Esophagus muscularis mucosa (tissue), 4 donors: ENCODE measurements around the gene ABCF2. TPM values are rescaled to one million over a fixed set of nuclear protein-coding genes. Genes with fewer than 3 reads are reported as not detected.

Experiments
- DNase-seq: peaks from one replicate; pipeline ENCODE4 v3.0.0-alpha.2; 2017; ENCODE audit errors: extremely low spot score
- H3K27ac ChIP-seq, 4 donors: fragments of 200-600 bp; sonication (generic); replicated peaks in 1 of 4; 1 replicate in 3 of 4; 2 replicates in 1 of 4; pipeline ENCODE4 v1.5.1; 2016 to 2019; ENCODE audit warnings: mild to moderate bottlenecking in 1 of 4
- H3K27me3 ChIP-seq, 4 donors: fragments of 200-600 bp; sonication (generic); one replicate each; pipeline versions ENCODE4 v1.5.1 to v1.6.0; 2016 to 2019
- H3K36me3 ChIP-seq, 4 donors: fragments of 200-600 bp; sonication (generic); one replicate each; pipeline ENCODE4 v1.5.1; 2016 to 2019
- H3K4me1 ChIP-seq, 4 donors: fragments of 200-600 bp; sonication (generic); one replicate each; pipeline ENCODE4 v1.5.1; 2016 to 2019
- H3K4me3 ChIP-seq, 4 donors: fragments of 200-600 bp; sonication (generic); 1 replicate in 2 of 4; 2 replicates in 2 of 4; pipeline ENCODE4 v1.5.1; 2016 to 2019; ENCODE audit warnings: mild to moderate bottlenecking in 4 of 4, moderate library complexity in 1 of 4
- H3K9me3 ChIP-seq, 4 donors: fragments of 200-600 bp; sonication (generic); 1 replicate in 3 of 4; 2 replicates in 1 of 4; pipeline ENCODE4 v1.5.1; 2016 to 2019
- CTCF ChIP-seq, 3 experiments: fragments of 200-600 bp in 2 of 3; fragments of 450-650 bp in 1 of 3; sonication (generic) in 2 of 3; IDR thresholded peaks; one replicate each; pipeline ENCODE4 v1.5.1; 2017 to 2019; ENCODE audit warnings: antibody characterized with exemption in 3 of 3, mild to moderate bottlenecking in 2 of 3, moderate library complexity in 1 of 3
- EP300 ChIP-seq: sonication (generic); formaldehyde crosslinking; IDR thresholded peaks from one replicate; pipeline ENCODE4 v1.6.1; 2017; ENCODE audit warnings: antibody characterized with exemption
- POLR2A ChIP-seq: fragments of 450-650 bp; IDR thresholded peaks from one replicate; pipeline ENCODE4 v1.6.1; 2017; ENCODE audit warnings: antibody characterized with exemption, moderate library complexity, mild to moderate bottlenecking, low read depth
- POLR2AphosphoS5 ChIP-seq, 2 donors: sonication (generic); formaldehyde crosslinking; IDR thresholded peaks; one replicate each; pipeline ENCODE4 v1.6.1; 2017; ENCODE audit warnings: antibody characterized with exemption in 2 of 2
- WGBS: methylation state at CpG from one replicate; pipeline ENCODE4 v1.1.5; 2018; 5-methylcytosine and 5-hydroxymethylcytosine counted together
- intact Hi-C: fragments of 100-400 bp; cut with DNase I; formaldehyde crosslinking; loops from one replicate; pipeline ENCODE4 v1.15.1; 2023
- total RNA-seq, 4 donors: library from RNA; depleted of rRNA; stranded (reverse); fragments of >200 nt; gene quantifications; one replicate each; pipeline versions ENCODE4 v1.1.0 to v1.2.1, GENCODE V29; 2016

The ABCF2 gene
- total RNA-seq, 4 donors from 2014 or later, result 33.8 to 53.2 (median 39.0) TPM

GRCh38 chr7:151273651-151274390 is 46.8 kb upstream of the ABCF2 start:
- WGBS, result 73% methylated on average over 3 of the region's 9 CpGs
- TF ChIP-seq POLR2AphosphoS5 (IDR thresholded peaks at IDR 0.05) (no peak), POLR2A (no peak), CTCF (IDR thresholded peaks at IDR 0.05) (no peak), EP300 (no peak)
- DNase-seq, result no peak
- no peak overlapping the region for H3K27ac ChIP-seq
- H3K36me3 ChIP-seq, result peaks cover 0 to 8% (median 0%) of the 10 kb centered on the region in 4 donors
- H3K4me1 ChIP-seq, result peaks cover 5 to 48% (median 30%) of the 10 kb centered on the region in 4 donors
- intact Hi-C loops, result no loop called here
- H3K27me3 ChIP-seq, result no peaks in the 10 kb centered on the region
- no peaks in the 10 kb centered on the region for H3K9me3 ChIP-seq
- no peak overlapping the region for H3K4me3 ChIP-seq

- intact Hi-C loops, result no loop called here
- peak overlapping the region in 1 of 4 donors; percentile 7 for H3K27ac ChIP-seq
- no peak for DNase-seq
- H3K4me1 ChIP-seq, result peaks cover 5 to 47% (median 30%) of the 10 kb centered on the region in 4 donors
- no peak overlapping the region for H3K4me3 ChIP-seq
- WGBS, result 96% methylated on average over 5 of the region's 7 CpGs
- H3K27me3 ChIP-seq, result no peaks in the 10 kb centered on the region
- peaks cover 0 to 8% (median 0%) of the 10 kb centered on the region in 4 donors for H3K36me3 ChIP-seq
- TF ChIP-seq POLR2A, result no peak
- no peaks in the 10 kb centered on the region for H3K9me3 ChIP-seq
Observed at GRCh38 chr7:151272877-151273276, 45.9 kb upstream of the ABCF2 start.

- intact Hi-C loops, result no loop called here
- no peak for DNase-seq
- H3K4me1 ChIP-seq, result peaks cover 4 to 43% (median 26%) of the 10 kb centered on the region in 4 donors
- H3K4me3 ChIP-seq, result no peak overlapping the region
- TF ChIP-seq EP300, result no peak
- TF ChIP-seq POLR2A, result no peak
- TF ChIP-seq POLR2AphosphoS5 (IDR thresholded peaks at IDR 0.05), result no peak
- no peak for TF ChIP-seq CTCF (IDR thresholded peaks at IDR 0.05)
- WGBS, result 83% methylated on average over 10 of the region's 10 CpGs
- H3K9me3 ChIP-seq, result no peaks in the 10 kb centered on the region
- H3K36me3 ChIP-seq, result peaks cover 0 to 8% (median 0%) of the 10 kb centered on the region in 4 donors
- peak overlapping the region in 1 of 4 donors; percentile 7 for H3K27ac ChIP-seq
- H3K27me3 ChIP-seq, result no peaks in the 10 kb centered on the region
Observed at GRCh38 chr7:151272405-151272804, 45.4 kb upstream of the ABCF2 start.

GRCh38 chr7:151271699-151272355 is 44.8 kb upstream of the ABCF2 start:
- intact Hi-C loops, result no loop called here
- TF ChIP-seq EP300 (no peak), POLR2AphosphoS5 (IDR thresholded peaks at IDR 0.05) (peak; percentile 29 to 58)
- H3K36me3 ChIP-seq, result peaks cover 0 to 8% (median 0%) of the 10 kb centered on the region in 4 donors
- H3K4me3 ChIP-seq, result no peak overlapping the region
- peaks cover 0 to 38% (median 22%) of the 10 kb centered on the region in 4 donors for H3K4me1 ChIP-seq
- peak overlapping the region in 2 of 4 donors; percentile 7 to 13 for H3K27ac ChIP-seq
- H3K27me3 ChIP-seq, result no peaks in the 10 kb centered on the region
- DNase-seq, result no peak
- 59% methylated on average over 7 of the region's 7 CpGs for WGBS
- no peaks in the 10 kb centered on the region for H3K9me3 ChIP-seq

- H3K4me3 ChIP-seq, result no peak overlapping the region
- H3K9me3 ChIP-seq, result no peaks in the 10 kb centered on the region
- H3K36me3 ChIP-seq, result peaks cover 0 to 8% (median 0%) of the 10 kb centered on the region in 4 donors
- peaks cover 0 to 18% (median 8%) of the 10 kb centered on the region in 4 donors for H3K4me1 ChIP-seq
- H3K27me3 ChIP-seq, result no peaks in the 10 kb centered on the region
- intact Hi-C loops, result no loop called here
- TF ChIP-seq EP300 (no peak), POLR2A (no peak), POLR2AphosphoS5 (IDR thresholded peaks at IDR 0.05) (no peak), CTCF (IDR thresholded peaks at IDR 0.05) (no peak)
- DNase-seq, result no peak
- H3K27ac ChIP-seq, result no peak overlapping the region
- WGBS, result 92% methylated on average over 8 of the region's 10 CpGs
Observed at GRCh38 chr7:151269511-151269910, 42.5 kb upstream of the ABCF2 start.
